HG03097 (cell line): ENCODE results near the gene KLHDC4.
"Not testable (repeated sequence)": the region's sequence is repeated elsewhere in the genome, so short reads cannot be mapped to it uniquely, and the experiment has no call there.

ENCODE experiments used
- ATAC-seq: cut with Tn5 transposase; IDR thresholded peaks from one replicate; pipeline ENCODE4 v1.9.1; 2021; ENCODE audit not compliant: unreplicated experiment, low FRiP score

The KLHDC4 gene

DNA sequence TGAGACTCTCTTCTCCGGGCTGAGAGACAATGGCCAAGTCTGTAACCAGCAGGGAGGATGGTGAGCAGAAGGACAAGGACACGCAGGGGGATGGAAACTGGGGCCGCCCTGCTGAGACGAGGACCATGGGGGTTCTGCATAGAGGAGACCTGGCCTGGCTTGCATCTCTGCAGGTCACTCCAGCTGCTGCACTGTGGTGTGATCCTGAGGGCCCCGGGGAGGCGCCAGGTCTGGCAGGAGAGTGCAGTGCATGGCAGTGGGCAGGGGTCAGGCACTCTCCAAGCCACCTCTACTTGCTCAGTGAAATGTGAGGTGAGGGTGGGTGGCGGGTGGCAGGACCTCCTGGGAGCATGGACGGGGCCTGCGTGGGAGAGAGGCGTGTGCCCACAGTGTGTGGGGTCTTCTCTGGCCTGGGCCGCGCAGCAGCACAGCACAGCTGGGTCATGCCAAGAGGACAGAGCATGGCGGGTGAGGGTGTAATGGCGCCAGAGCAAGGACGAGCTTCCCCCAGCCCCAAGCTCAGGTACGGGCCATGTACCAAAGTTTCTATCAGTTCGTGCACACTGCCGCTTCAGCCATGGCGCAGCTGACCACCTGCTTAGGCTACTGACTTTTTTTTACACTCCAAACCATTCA lies 43.1 kb downstream of the KLHDC4 start:
- ATAC-seq, result no peak

DNA sequence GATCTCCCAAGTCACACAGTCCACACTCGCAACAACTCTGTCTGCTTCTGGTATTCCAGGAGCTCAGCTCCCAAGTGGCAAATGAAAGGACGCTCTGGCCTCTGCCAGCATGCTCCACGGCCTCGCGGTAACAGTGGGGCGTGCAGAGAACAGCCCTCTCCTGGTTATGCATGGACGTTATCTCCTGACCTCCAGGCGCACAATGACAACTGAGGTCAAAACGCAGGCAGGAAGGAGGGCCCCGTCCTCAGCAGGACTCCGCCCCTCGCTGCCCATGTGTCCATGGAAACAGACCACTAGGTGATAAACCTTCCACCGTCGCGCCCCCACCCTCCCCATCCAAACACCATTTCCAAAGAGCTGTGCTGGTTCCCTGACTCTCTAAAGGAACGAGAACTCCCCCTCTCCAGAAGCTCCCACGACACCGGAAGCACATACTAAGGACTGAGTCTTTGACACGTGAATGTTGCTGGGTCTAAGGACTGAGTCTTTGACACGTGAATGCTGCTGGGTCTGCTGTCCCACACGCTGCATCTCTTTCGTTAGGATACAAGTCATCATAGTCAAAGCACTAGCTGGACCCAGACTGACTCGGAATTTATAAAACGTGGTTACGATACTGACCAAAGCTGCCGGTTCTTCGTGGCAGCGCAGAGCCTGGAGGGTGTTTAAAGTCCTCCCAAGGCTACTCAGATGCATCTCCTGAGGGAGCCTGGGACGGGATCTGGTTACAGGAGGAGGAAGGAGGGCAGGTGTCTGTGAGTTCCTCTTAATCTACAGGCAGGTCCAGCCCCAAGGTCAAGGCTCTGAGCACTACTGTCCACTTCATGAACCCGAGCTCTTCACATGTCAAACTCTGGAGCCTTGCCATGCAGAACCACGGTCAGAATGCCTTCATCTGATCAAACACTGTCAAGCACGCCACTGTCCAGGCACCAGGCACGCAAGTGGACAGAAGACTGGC lies 43.9 kb downstream of the KLHDC4 start:
- no peak for ATAC-seq

DNA sequence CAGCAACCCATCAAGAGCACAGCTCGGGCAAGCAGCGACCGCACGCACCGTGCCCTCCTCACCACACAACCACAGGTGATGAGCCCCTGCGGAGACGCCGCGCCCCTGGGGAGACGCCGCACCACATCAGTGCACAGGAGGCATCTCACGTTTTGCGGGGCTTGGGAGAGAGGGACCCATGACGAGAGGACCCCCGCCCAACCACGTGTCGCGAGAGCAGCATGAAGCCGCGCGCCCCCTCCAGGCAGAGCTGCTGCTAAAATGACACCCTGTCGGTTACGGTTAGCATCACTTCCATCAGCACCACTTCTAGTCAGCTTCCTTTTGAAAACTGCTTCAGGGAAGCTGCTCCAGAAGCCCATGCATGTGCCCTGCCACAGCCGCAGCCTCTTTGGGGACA lies 45.3 kb downstream of the KLHDC4 start:
- no peak for ATAC-seq

DNA sequence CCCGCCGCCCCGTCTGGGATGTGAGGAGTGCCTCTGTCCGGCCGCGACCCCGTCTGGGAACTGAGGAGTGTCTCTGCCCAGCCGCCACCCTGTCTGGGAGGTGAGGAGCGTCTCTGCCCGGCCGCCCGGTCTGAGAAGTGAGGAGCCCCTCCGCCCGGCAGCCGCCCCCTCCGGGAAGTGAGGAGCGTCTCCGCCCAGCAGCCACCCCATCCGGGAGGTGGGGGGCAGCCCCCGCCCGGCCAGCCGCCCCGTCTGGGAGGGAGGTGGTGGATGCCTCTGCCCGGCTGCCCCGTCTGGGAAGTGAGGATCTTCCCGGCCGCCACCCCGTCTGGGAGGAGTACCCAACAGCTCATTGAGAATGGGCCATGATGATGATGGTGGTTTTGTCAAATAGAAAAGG lies 47.0 kb downstream of the KLHDC4 start:
- ATAC-seq, result not testable (repeated sequence)

DNA sequence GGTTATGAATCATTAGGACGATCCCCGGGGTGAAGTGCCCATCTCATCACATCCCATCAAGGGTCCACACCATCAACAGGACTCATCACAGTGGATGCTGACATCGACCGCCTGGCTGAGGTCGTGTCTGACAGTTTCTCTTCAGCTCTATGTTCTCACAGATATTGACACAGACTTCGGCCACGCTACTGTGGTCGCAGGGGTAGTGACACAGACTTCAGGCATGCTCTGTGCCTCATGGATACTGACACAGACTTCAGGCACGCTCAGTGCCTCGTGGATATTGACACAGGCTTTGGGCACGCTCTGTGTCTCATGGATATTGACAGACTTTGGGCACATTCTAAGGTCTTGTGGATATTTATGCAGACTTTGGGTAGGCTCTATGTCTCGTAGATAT lies 50.1 kb downstream of the KLHDC4 start:
- no peak for ATAC-seq

DNA sequence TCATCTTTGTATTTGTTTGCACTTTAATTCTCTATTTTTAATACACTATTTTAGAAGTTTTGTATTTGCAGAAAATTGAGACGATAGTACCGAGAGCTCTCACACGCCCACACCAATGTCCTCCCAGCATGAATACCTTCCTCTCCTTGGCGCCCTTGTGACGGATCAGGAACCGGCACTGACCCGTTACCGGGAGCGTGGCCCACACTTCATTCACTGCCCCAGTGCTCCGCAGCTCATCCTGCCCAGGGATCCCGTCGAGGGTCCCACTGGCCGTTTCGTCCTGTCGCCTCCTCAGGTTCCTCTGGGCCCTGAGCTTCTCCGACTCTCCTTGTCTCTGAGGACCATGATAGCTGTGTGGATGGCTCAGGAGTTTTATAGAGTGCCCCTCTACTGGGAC lies 50.6 kb downstream of the KLHDC4 start:
- ATAC-seq, result no peak

DNA sequence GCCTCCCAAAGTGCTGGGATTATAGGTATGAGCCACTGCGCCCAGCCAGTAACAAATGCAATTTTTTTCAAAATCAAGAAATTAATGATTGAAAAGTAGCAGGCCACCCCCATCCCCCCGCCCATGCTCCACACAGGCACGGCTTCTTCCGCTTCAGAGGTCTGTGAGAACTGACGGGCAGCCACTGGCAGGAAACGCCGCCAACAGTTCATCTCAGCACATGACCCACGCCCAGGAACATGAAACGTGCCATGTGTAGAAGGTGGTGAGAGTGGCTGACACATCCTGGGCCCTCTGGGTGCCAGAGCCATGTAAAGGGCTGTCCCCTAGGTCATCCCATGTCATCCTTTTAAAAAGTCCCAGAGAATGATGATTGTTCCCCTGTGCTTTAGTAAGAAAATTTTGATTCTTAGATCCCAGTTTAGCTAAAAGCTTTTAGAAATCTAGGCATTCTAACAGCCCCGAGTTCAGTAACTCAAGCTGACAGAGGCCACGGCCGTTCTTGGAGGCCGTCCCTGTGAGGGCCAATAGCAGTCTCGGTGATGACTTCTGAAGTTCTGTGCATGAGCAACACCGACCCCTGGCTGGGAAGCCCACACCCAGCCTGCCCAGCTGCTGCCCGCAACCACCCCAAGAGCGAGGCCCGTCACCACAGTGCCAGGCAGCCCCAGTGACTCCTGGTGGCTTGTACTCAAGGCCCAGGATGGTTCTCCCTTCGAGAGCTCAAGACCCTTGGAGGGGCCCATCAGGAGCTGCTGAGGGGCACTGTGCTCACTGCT lies 52.1 kb downstream of the KLHDC4 start:
- ATAC-seq, result no peak

DNA sequence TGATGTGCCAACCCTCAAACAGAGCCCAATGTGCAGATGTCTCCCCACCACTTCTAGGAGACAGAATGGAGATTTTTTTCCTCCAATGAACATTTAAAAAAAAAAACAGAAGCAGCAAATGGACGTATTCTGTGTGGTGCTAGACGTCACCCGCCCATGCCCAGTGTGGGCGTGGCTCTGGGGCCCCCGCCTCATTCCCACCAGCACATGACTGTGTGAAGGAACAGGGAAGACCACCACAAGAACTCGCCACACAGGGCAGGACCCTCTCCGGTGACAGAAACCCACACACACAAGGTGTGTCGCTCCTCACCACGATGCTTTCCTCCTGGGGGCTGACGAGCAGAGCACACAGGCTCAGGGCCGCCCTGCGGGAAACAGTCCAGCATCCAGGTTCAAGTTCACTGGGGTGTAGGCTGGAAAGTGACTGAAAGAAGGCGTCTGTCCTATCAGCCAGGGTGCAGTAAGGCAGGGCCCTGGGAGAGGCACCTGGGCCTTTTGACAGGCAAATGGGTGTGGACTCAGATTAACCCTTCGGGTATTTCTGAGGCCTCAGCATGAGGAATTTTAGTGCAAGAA lies 53.5 kb downstream of the KLHDC4 start:
- no peak for ATAC-seq

DNA sequence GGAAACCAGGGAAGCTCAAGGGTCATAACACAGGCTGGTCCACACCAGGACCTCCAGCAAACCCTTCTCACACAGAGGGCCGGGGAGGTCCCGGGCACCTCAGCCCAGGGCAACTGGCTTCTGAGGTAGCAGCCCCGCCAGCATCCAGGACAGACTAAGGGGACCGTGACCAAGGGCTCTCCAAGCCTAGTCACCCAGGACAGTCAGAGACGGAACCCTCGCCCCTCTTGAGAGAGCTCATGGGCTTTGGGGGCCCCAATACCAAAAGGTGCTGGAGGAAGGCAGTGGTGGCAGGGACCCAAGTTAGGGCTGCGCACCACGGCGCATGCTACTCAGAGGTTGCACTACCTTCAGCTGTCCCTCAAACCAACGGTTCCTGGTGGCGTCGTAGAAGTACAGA lies 54.9 kb downstream of the KLHDC4 start:
- ATAC-seq, result no peak

DNA sequence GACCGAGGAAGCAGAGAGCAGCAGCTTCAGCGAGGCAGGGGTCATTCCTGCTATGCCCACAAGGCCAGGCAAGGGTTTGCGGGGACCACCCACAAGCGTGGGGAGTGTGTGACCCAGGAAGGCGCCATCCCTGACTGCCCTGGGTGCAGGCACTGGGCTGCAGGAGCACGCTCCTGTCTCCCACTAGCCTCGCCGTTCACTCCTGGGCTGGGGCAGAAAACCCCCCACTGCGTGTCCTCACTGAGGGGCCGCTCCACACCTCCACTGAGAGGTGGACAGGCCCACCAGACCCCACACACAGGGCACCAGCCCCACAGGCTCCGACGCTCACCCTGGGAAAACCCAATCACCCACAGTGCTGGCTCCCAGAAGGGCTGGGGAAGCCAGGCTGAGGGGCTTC lies 56.1 kb downstream of the KLHDC4 start:
- ATAC-seq, result no peak

DNA sequence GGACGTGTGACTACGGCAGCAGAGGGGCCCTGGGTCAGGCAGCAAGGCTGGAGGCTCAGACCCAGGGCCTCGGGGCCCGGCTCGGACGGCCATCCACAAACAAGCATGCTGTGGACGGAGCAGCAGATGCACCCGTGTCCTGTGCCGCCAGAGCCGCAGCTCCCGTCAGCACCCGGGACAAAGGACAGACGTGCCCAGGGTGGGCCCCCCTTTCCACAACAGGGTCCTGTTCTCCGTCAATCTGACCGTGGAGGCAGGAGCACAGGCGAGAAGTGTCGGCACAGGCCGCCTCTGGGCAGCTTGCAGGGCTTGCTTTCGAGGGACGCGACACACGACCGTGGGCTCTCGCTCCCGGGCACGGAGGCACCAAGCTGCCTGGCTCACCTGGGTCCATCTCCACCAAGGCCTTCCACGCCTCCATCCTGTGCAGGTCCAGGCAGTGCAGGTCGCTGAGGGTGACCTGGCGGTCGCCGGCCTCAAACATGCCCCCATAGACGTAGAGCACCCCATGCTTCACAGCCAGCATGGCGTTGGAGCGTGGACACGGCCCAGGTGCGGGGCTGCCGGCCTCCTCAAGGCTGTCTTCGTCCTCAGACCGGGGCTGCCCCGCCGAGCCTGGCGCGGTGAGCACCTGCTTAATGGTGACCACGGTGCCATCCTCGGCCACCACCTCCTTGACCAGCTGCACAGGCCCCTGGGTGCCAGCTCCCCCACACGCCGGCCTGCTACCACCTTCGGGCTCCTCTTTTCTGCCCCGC lies 56.7 kb downstream of the KLHDC4 start:
- no peak for ATAC-seq

DNA sequence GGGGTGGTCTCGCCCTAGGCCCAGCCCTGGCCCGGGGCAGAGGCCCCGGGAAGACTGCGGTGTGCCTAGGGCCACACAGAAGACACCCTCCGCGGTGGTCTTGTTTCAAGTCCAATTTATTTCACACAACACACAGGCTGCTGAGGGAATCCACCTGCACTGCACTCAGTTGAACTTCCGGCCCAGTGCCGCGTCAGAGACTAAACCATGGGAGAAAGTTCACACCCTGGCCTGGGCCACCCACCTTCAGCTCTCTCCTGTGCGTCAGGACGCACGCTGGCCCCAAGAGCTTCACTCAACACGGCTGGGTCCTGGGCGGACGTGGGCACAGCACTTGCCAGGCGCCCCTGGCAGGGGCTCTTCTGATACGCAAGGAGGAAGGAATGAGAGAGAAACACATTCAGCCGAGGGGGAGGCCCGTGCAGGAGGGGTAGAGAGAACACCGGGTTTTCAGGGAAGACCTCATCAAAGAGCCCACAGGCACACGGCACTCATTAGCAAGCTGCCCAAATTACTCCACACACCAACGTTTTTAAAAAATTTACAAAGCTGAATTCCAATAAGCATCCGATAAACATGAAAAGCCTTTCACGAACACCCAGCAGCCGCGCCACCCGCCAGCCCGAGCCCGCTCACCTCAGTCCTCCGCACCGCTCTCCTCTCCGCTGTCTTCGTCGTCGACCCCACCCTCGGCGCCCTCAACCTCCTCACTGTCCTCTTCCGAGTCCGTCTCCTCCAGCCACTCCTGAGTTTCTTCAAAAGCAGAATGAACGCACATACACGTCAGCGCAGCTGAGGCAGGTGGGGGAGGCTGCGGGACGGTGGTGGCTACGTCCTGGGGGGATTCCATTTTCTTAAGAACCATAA lies 57.8 kb downstream of the KLHDC4 start:
- no peak for ATAC-seq

DNA sequence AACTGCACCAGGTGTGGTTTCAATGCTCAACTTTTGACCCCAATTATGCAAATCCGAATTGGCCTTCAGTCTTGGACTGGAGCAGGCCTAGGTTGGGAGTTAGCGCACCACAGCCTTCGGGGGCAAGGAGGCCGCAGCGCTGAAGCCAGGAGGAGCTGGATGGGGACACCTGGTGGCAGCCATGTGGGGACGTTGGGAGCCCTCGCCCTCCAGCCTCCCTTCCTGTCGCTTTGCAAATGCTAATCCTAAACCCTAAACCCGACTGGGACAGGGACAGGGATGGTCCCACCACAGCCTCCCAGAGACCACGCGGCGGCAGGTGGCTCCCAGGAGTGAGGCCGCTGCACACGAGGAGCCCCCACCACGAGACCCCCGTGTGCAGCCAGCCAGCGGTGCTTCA lies 58.7 kb downstream of the KLHDC4 start:
- ATAC-seq, result no peak

DNA sequence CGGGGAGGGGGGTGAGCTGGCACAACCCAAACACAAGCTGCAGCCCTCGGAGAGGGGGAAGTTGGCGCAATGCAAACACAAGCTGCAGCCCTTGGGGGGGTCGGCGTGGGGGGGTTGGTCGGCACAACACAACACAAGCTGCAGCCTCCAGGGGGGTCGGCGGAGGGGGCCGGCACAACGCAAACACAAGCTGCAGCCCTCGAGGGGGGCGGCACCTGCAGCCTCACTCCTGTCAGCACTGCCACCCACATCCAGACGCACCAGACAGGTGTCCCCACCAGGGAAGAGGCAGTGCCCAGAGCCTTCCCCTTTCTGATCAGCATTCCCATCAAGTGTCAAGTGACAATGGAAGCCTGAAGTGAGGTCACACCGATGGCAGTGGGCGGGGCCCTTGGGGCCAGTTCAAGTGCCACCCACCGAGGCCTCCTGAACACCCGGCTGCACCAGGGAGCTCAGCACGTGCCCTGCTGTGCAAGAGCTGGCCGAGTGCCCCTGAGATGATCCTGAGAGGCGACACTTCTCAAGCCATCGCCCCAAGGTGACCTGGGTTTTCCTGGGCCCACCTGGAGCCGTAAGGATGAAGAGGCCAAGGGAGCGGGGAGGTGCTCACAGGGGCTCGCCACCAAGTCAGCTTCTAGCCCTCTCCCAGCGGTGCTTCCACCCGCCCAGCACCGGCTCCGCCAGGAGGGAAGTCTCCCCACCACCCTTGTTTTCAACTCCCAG lies 59.3 kb downstream of the KLHDC4 start:
- no peak for ATAC-seq

DNA sequence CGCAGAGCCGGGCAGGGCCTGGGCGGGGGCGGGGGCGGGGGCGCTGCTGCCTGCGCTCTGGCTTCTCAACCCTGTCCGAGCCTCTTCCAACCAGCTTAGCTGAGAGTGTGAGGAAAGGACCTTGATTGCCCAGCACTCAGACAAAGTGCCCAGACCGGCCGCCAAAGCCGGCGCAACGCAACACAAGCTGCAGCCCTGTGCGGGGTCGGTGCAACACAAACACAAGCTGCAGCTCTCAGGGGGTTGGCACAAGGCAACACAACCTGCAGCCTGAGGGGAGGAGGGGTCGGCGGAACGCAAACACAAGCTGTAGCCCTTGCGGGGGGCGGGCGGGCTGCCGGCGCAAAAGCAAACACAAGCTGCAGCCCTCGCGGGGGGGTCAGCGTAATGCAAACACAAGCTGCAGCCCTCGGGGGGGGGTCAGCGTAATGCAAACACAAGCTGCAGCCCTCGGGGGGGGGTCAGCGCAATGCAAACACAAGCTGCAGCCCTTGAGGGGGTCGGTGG lies 60.0 kb downstream of the KLHDC4 start:
- no peak for ATAC-seq

DNA sequence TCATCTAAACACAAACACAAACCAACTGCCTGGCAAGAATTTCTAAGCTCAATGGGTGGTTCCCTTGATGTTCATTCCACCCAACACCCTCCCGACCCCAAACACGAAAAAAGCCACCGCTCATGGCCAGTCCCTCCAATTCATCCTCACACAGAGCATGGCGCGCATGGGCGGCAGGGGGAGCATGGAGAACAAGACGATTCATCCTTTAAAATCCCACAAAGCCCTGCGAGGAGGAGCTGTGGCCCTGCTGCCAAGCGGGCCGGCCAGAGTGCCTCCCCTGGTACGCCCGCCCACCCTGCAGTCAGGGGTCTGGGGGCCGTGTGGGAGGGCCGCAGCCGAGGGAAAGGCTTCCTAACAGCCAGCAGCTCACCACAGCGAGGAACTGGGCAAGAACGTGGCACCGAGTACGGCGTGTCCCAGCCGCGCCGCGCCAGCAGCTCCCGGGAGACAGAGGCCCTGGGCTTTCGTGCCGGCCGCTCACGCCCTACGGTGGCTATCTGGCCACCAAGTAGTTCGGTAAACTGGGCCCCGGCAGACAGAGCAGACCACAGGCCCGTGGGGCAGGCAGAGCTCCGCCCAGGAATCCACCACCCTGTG lies 60.9 kb downstream of the KLHDC4 start:
- no peak for ATAC-seq

DNA sequence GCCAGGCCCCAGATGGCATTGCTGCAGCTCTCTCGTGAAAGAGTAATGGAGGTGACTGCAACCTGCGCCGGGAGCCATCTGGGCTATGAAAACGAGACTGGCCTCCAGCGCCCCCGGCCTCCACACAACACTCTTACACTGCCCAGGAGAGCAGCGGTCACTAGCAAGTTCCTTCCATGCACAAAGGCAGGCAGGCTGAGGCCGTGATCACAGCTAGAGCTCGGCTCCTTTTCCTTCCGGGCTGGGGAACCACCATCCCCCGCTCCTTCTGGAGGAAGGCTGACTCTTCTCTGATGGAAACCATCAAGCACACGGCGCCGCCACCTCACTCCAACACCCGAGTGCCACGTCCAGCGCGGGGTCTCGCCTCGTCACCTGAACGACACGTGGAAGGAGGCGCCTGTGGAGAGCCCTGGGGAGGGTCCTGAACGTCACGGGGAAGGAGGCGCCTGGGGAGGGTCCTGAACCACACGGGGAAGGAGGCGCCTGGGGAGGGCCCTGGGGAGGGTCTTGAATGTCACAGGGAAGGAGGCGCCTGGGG lies 61.9 kb downstream of the KLHDC4 start:
- no peak for ATAC-seq

DNA sequence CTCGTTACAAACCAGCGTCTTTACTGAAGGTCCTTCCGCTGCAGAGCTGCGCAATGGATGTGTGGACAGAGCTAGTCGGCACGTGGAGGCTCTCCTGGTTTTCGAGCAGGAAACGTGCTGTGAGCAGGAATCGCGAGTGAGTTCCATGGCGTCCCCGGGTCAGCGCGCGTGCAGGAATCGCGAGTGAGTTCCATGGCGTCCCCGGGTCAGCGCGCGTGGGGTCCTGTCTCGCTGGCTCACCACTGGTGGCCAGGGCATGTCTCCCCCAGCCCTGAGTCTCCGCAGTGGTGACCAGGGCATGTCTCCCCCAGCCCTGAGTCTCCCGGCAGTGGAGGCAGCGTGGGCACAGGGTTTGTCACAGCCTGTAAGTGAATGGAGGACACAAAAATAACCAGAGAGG lies 62.7 kb downstream of the KLHDC4 start:
- ATAC-seq, result no peak
